Keratinocyte (primary cell): ENCODE measurements around the gene TMEM186. TPM values are rescaled to one million over a fixed set of nuclear protein-coding genes. Genes with fewer than 3 reads are reported as not detected.

Experiments used
- DNase-seq: peaks from one replicate; pipeline ENCODE4 v3.0.0-alpha.2; 2011; ENCODE audit warnings: low read depth, missing footprints, low spot score
- FAIRE-seq: peaks from 2 replicates; lab custom pipeline; 2011; peaks lifted over from hg19 to GRCh38; lab: Jason Lieb, UNC
- H2AFZ ChIP-seq: 2 replicates; pipeline ENCODE4 v1.6.0; 2012; ENCODE audit warnings: low read length, control low read depth, inconsistent platforms; ENCODE audit not compliant: control insufficient read depth
- H3K27ac ChIP-seq: 2 replicates; pipeline ENCODE4 v1.5.1; 2011; ENCODE audit warnings: low read length; ENCODE audit not compliant: control insufficient read depth, insufficient read depth
- H3K27me3 ChIP-seq: 3 replicates; pipeline ENCODE4 v1.6.0; 2011; ENCODE audit warnings: low read length; ENCODE audit not compliant: control insufficient read depth, insufficient read depth; ENCODE audit errors: extremely low read depth
- H3K36me3 ChIP-seq, 2 experiments: 2 replicates in 1 of 2; 3 replicates in 1 of 2; pipeline ENCODE4 v1.5.1; 2011; ENCODE audit warnings: low read length in 2 of 2, mild to moderate bottlenecking in 1 of 2; ENCODE audit not compliant: control insufficient read depth in 2 of 2, insufficient read depth in 2 of 2; ENCODE audit errors: extremely low read depth in 1 of 2
- H3K4me1 ChIP-seq: 3 replicates; pipeline ENCODE4 v1.5.1; 2011; ENCODE audit warnings: low read length; ENCODE audit not compliant: control insufficient read depth, insufficient read depth; ENCODE audit errors: extremely low read depth
- H3K4me2 ChIP-seq: 3 replicates; pipeline ENCODE4 v1.6.0; 2011; ENCODE audit warnings: low read depth, low read length; ENCODE audit not compliant: control insufficient read depth, insufficient read depth; ENCODE audit errors: extremely low read depth
- H3K4me3 ChIP-seq, 3 experiments: fragments of 200-600 bp in 1 of 3; sonication (generic) in 1 of 3; 2 replicates in 2 of 3; 3 replicates in 1 of 3; pipeline ENCODE4 v1.5.1; 2011 to 2016; ENCODE audit warnings: low read length in 3 of 3, mild to moderate bottlenecking in 3 of 3, control low read depth in 2 of 3, inconsistent platforms in 1 of 3, low read depth in 1 of 3, mixed read lengths in 1 of 3, mixed run types in 1 of 3, moderate library complexity in 1 of 3; ENCODE audit not compliant: control insufficient read depth in 2 of 3, insufficient read depth in 2 of 3; ENCODE audit errors: extremely low read depth in 1 of 3
- H3K79me2 ChIP-seq: 2 replicates; pipeline ENCODE4 v1.6.0; 2012; ENCODE audit warnings: low read length; ENCODE audit not compliant: control insufficient read depth, insufficient read depth
- H3K9ac ChIP-seq: 3 replicates; pipeline ENCODE4 v1.6.0; 2011; ENCODE audit warnings: low read length; ENCODE audit not compliant: control insufficient read depth, insufficient read depth; ENCODE audit errors: extremely low read depth
- H3K9me1 ChIP-seq: 3 replicates; pipeline ENCODE4 v1.6.0; 2011; ENCODE audit warnings: low read length; ENCODE audit not compliant: control insufficient read depth, insufficient read depth; ENCODE audit errors: extremely low read depth
- H3K9me3 ChIP-seq: 2 replicates; pipeline ENCODE4 v1.5.1; 2012; ENCODE audit warnings: low read depth, low read length; ENCODE audit not compliant: control insufficient read depth
- H4K20me1 ChIP-seq: 3 replicates; pipeline ENCODE4 v1.6.0; 2011; ENCODE audit warnings: low read length; ENCODE audit not compliant: control insufficient read depth, insufficient read depth; ENCODE audit errors: extremely low read depth
- CTCF ChIP-seq, 3 experiments: IDR thresholded peaks in 1 of 3; conservative IDR thresholded peaks in 1 of 3; optimal IDR thresholded peaks in 1 of 3; 2 replicates in 2 of 3; 3 replicates in 1 of 3; pipeline versions ENCODE3 to v1.5.1; 2011; ENCODE audit warnings: low read length in 3 of 3, mild to moderate bottlenecking in 3 of 3, moderate library complexity in 2 of 3, control low read depth in 1 of 3, inconsistent platforms in 1 of 3; ENCODE audit not compliant: insufficient read depth in 2 of 3; ENCODE audit errors: extremely low read depth in 1 of 3
- EZH2 ChIP-seq: IDR thresholded peaks from one replicate; pipeline ENCODE4 v1.6.1; 2012; ENCODE audit warnings: inconsistent platforms, mild to moderate bottlenecking, low read length, moderate library complexity
- dilution Hi-C: fragments of 300-500 bp; cut with MboI; formaldehyde crosslinking; loops from one replicate; pipeline ENCODE4 v1.7.0; 2020; ENCODE audit warnings: low sequenced_read_pairs; ENCODE audit not compliant: extremely low pct_ligation_motif_present
- polyA plus RNA-seq, 5 experiments: library from polyadenylated mRNA; depleted of rRNA in 3 of 5; stranded (reverse) in 3 of 5; stranded (forward) in 1 of 5; unstranded in 1 of 5; fragments of >200 nt; gene quantifications; 1 replicate in 1 of 5; 2 replicates in 3 of 5; 3 replicates in 1 of 5; pipeline versions ENCODE4 v1.2.1 to v1.2.3, GENCODE V29; 2011 to 2012; ENCODE audit warnings: missing spikeins in 2 of 5, low read depth in 1 of 5, low replicate concordance in 1 of 5

TMEM186 gene
- polyA plus RNA-seq, 1 donor (not counting 4 experiments of a cell fraction or from before 2014, with no cell fraction given) = 8.1 TPM

DNA sequence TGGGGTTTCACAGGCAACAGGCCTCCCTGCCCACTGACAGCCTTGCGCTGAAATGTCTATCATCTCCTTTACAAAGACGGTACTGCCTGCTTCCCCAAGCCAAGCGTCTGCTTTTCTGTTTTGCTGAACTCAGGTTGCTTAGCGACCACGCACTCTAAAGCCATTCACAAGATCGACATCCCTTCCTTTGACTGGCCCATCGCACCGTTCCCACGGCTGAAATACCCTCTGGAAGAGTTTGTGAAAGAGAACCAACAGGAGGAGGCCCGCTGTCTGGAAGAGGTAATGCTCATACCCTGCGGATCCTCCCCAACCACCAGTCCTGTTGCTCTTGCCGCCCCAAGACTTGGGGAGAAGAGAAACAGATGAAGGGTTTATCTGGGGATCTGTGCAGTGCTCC is 28.7 kb downstream of the TMEM186 start:
- dilution Hi-C loops = no loop called here
- H3K9me3 ChIP-seq = no peaks in the 10 kb centered on the region
- no peak overlapping the region for H3K4me3 ChIP-seq
- no peaks in the 10 kb centered on the region for H4K20me1 ChIP-seq
- H3K9ac ChIP-seq = no peak overlapping the region
- H3K79me2 ChIP-seq = no peaks in the 10 kb centered on the region
- no peaks in the 10 kb centered on the region for H3K27me3 ChIP-seq
- no peak overlapping the region for H3K4me2 ChIP-seq
- H3K4me1 ChIP-seq = no peaks in the 10 kb centered on the region
- H3K36me3 ChIP-seq = peaks cover 0 to 10% of the 10 kb centered on the region in 2 experiments
- H2AFZ ChIP-seq = no peak overlapping the region
- DNase-seq (no peak), FAIRE-seq (no peak)
- no peaks in the 10 kb centered on the region for H3K9me1 ChIP-seq
- TF ChIP-seq CTCF (optimal IDR thresholded peaks at IDR 0.05 in 1 of 3, IDR thresholded peaks at IDR 0.05 in 1 of 3, conservative IDR thresholded peaks at IDR 0.05 in 1 of 3; ENCODE audit: extremely low read depth in 1 of 3, insufficient read depth in 2 of 3, low read length in 3 of 3) (no peak), EZH2 (no peak)
- no peak overlapping the region for H3K27ac ChIP-seq

GRCh38 chr16:8768283-8768682 is 29.2 kb downstream of the TMEM186 start:
- FAIRE-seq = no peak
- H4K20me1 ChIP-seq = no peaks in the 10 kb centered on the region
- dilution Hi-C loops = no loop called here

More at GRCh38 chr16:8768283-8768682, 29.2 kb downstream of the TMEM186 start:
- Histone ChIP-seq H3K79me2 (no peaks in the 10 kb centered on the region), H3K36me3 (peaks cover 0 to 10% of the 10 kb centered on the region in 2 experiments), H3K27ac (no peak overlapping the region), H3K4me3 (no peak overlapping the region), H2AFZ (no peak overlapping the region), H3K9ac (no peak overlapping the region), H3K27me3 (no peaks in the 10 kb centered on the region), H3K9me1 (no peaks in the 10 kb centered on the region), H3K4me1 (no peaks in the 10 kb centered on the region), H3K4me2 (no peak overlapping the region), H3K9me3 (no peaks in the 10 kb centered on the region)
- TF ChIP-seq EZH2 (no peak), CTCF (optimal IDR thresholded peaks at IDR 0.05 in 1 of 3, IDR thresholded peaks at IDR 0.05 in 1 of 3, conservative IDR thresholded peaks at IDR 0.05 in 1 of 3; ENCODE audit: extremely low read depth in 1 of 3, insufficient read depth in 2 of 3, low read length in 3 of 3) (no peak)
- DNase-seq = no peak
